SU-DHL-6 (cell line): Measurements from ENCODE around the gene DNAH9.

Experiments used
- H2AFZ ChIP-seq: fragments of 200-600 bp; sonication (generic); 2 replicates; pipeline ENCODE4 v1.6.1; 2014; ENCODE audit warnings: low read depth, mild to moderate bottlenecking, moderate library complexity, mixed read lengths, antibody characterized with exemption, low read length; ENCODE audit not compliant: severe bottlenecking
- H3F3A ChIP-seq: fragments of 200-600 bp; shearing (Covaris generic); 2 replicates; pipeline ENCODE4 v1.6.0; 2016; ENCODE audit warnings: antibody characterized with exemption, mild to moderate bottlenecking; ENCODE audit not compliant: insufficient read depth
- H3K27ac ChIP-seq: fragments of 200-600 bp; sonication (generic); 2 replicates; pipeline ENCODE4 v1.5.1; 2016; ENCODE audit warnings: low read depth, mild to moderate bottlenecking, low read length, moderate library complexity, mixed read lengths
- H3K27me3 ChIP-seq: fragments of 200-600 bp; sonication (generic), shearing (Covaris generic); 2 replicates; pipeline ENCODE4 v1.6.0; 2014; ENCODE audit warnings: mild to moderate bottlenecking, low read length
- H3K36me3 ChIP-seq: fragments of 200-600 bp; sonication (generic); 2 replicates; pipeline ENCODE4 v1.6.1; 2014; ENCODE audit warnings: mild to moderate bottlenecking, low read length, mixed read lengths
- H3K4me2 ChIP-seq: fragments of 300-600, 200-600 bp; shearing (Covaris generic), sonication (generic); 2 replicates; pipeline ENCODE4 v1.6.0; 2014; ENCODE audit warnings: low read length, low read depth, mild to moderate bottlenecking; ENCODE audit not compliant: poor library complexity, severe bottlenecking
- H3K4me3 ChIP-seq: fragments of 200-600 bp; sonication (generic); 2 replicates; pipeline ENCODE4 v1.5.1; 2014; ENCODE audit warnings: antibody characterized with exemption, low read length, mild to moderate bottlenecking, mixed read lengths; ENCODE audit not compliant: insufficient read depth, poor library complexity, severe bottlenecking
- H3K79me2 ChIP-seq: fragments of 200-600 bp; sonication (generic); 2 replicates; pipeline ENCODE4 v1.6.1; 2014; ENCODE audit warnings: mild to moderate bottlenecking, low read length, moderate library complexity; ENCODE audit not compliant: insufficient read depth
- H3K9ac ChIP-seq: fragments of 200-600 bp; sonication (generic); 2 replicates; pipeline ENCODE4 v1.7.0; 2014; ENCODE audit warnings: mild to moderate bottlenecking, low read length
- H3K9me2 ChIP-seq: fragments of 200-600 bp; sonication (generic); replicated peaks from 2 replicates; pipeline ENCODE4 v1.6.1; 2014; ENCODE audit warnings: low read length; ENCODE audit not compliant: insufficient read depth
- H3K9me3 ChIP-seq: fragments of 200-600 bp; sonication (generic); 2 replicates; pipeline ENCODE4 v1.6.1; 2014; ENCODE audit warnings: low read length, mixed read lengths; ENCODE audit not compliant: insufficient read depth
- H4K20me1 ChIP-seq: fragments of 200-600 bp; sonication (generic); 2 replicates; pipeline ENCODE4 v1.6.1; 2014; ENCODE audit warnings: low read depth, mild to moderate bottlenecking, antibody characterized with exemption, low read length, moderate library complexity, mixed read lengths
- EZH2phosphoT487 ChIP-seq: fragments of 200-600 bp; sonication (generic), shearing (Covaris generic); conservative IDR thresholded peaks from 2 replicates; pipeline ENCODE4 v1.6.1; 2018; ENCODE audit warnings: mild to moderate bottlenecking, antibody characterized with exemption, low read length, moderate library complexity, mixed read lengths
- TF ChIP-seq, protein P1 (sequence below): fragments of 200-600 bp; sonication (generic); IDR thresholded peaks from one replicate; pipeline ENCODE4 v1.5.1; 2017; ENCODE audit warnings: antibody characterized with exemption, mild to moderate bottlenecking, low read length, moderate library complexity; ENCODE audit not compliant: insufficient read depth, poor library complexity, severe bottlenecking

Gene DNAH9

DNA sequence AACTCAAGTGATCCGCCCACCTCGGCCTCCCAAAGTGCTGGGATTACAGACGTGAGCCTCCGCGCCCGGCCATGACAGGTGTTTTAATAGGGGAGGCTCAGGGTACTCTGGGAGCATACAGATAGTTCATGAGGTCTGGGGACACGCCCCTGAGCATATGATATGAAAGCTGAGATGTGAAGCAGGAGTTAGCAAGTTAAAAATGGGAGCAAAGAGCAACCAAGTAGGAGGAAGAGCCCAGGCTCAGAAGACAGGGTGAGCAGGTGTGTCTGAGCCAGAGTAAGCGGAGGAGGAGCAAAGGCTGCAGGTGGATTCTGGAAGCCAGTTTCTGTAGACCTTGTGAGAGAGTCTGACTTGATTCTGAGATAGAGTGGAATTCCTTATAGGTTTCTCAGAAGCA, 103.6 kb downstream of the DNAH9 start:
- Histone ChIP-seq H3K36me3 (no peaks in the 10 kb centered on the region), H3K27me3 (no peaks in the 10 kb centered on the region), H3K4me2 (no peak overlapping the region), H3K9me3 (no peaks in the 10 kb centered on the region), H3K9me2 (no peaks in the 10 kb centered on the region), H3K9ac (no peak overlapping the region), H3F3A (no peaks in the 10 kb centered on the region), H3K79me2 (no peaks in the 10 kb centered on the region), H2AFZ (no peak overlapping the region), H3K27ac (no peak overlapping the region), H3K4me3 (no peak overlapping the region), H4K20me1 (no peaks in the 10 kb centered on the region)
- TF ChIP-seq EZH2phosphoT487: no peak
- TF ChIP-seq, protein P1, sequence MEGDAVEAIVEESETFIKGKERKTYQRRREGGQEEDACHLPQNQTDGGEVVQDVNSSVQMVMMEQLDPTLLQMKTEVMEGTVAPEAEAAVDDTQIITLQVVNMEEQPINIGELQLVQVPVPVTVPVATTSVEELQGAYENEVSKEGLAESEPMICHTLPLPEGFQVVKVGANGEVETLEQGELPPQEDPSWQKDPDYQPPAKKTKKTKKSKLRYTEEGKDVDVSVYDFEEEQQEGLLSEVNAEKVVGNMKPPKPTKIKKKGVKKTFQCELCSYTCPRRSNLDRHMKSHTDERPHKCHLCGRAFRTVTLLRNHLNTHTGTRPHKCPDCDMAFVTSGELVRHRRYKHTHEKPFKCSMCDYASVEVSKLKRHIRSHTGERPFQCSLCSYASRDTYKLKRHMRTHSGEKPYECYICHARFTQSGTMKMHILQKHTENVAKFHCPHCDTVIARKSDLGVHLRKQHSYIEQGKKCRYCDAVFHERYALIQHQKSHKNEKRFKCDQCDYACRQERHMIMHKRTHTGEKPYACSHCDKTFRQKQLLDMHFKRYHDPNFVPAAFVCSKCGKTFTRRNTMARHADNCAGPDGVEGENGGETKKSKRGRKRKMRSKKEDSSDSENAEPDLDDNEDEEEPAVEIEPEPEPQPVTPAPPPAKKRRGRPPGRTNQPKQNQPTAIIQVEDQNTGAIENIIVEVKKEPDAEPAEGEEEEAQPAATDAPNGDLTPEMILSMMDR: no peak

DNA sequence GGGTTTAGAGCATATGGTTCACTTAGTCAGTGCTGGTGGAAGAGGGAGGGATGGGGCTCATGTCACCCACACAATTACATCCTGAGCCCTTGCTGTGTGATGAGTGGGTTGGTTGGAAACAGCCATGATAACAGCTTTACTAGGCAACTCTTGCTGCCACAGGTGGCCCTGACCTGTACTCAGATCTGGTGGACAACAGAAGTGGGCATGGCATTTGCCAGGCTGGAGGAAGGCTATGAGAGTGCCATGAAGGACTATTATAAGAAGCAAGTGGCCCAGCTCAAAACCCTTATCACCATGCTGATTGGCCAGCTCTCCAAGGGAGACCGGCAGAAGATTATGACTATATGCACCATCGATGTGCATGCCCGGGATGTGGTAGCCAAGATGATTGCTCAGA, 105.8 kb downstream of the DNAH9 start:
- H2AFZ ChIP-seq: no peak overlapping the region
- H3K9me3 ChIP-seq: no peaks in the 10 kb centered on the region
- no peaks in the 10 kb centered on the region for H3K36me3 ChIP-seq
- H3K27ac ChIP-seq: no peak overlapping the region
- TF ChIP-seq, protein P1: no peak
- TF ChIP-seq EZH2phosphoT487: no peak
- H3F3A ChIP-seq: no peaks in the 10 kb centered on the region
- H3K27me3 ChIP-seq: no peaks in the 10 kb centered on the region
- no peak overlapping the region for H3K9ac ChIP-seq
- no peaks in the 10 kb centered on the region for H4K20me1 ChIP-seq
- no peaks in the 10 kb centered on the region for H3K9me2 ChIP-seq
- H3K4me3 ChIP-seq: no peak overlapping the region
- H3K4me2 ChIP-seq: no peak overlapping the region
- H3K79me2 ChIP-seq: no peaks in the 10 kb centered on the region

DNA sequence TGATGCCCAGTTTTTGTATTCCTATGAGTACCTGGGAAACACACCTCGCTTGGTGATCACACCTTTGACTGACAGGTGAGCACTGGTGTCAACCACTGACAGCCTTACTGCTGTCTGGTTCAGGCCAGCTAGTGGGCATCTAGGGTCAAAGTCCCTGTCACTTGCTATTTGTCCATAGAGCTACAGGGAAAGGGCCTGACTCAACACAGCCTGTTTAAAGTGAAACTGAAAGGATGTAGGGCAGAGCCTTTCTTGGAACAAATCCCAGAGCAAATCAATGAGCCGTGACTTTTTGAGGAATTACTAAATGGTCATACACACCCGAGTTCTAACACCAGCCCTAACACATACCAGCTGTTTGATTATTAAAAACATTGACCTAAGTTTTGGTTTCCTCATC, 106.8 kb downstream of the DNAH9 start:
- no peaks in the 10 kb centered on the region for H4K20me1 ChIP-seq
- H2AFZ ChIP-seq: no peak overlapping the region
- no peaks in the 10 kb centered on the region for H3K9me3 ChIP-seq
- no peak overlapping the region for H3K4me2 ChIP-seq
- no peaks in the 10 kb centered on the region for H3K36me3 ChIP-seq
- H3K27ac ChIP-seq: no peak overlapping the region
- no peak overlapping the region for H3K4me3 ChIP-seq
- H3K9ac ChIP-seq: no peak overlapping the region
- no peaks in the 10 kb centered on the region for H3F3A ChIP-seq
- no peaks in the 10 kb centered on the region for H3K27me3 ChIP-seq
- TF ChIP-seq EZH2phosphoT487: no peak
- TF ChIP-seq, protein P1: no peak
- H3K9me2 ChIP-seq: no peaks in the 10 kb centered on the region
- H3K79me2 ChIP-seq: no peaks in the 10 kb centered on the region
